Measurements from ENCODE around the gene JAK3. TPM values are rescaled to one million over a fixed set of nuclear protein-coding genes. Genes with fewer than 3 reads are reported as not detected.
"Not testable (repeated sequence)": the region's sequence is repeated elsewhere in the genome, so short reads cannot be mapped to it uniquely, and the experiment has no call there.

Gene JAK3
- total RNA-seq, 1 donor from 2014 or later, result 1.6 TPM

- peaks cover 2% of the 10 kb centered on the region for H3K36me3 Mint-ChIP-seq (ENCODE audit: unreplicated experiment)
- DNase-seq (ENCODE audit: extremely low spot score, unreplicated experiment), result no peak
- H3K27me3 Mint-ChIP-seq (ENCODE audit: unreplicated experiment), result peaks cover 22% of the 10 kb centered on the region
- H3K4me1 Mint-ChIP-seq (ENCODE audit: unreplicated experiment), result peaks cover 4% of the 10 kb centered on the region
- no peaks in the 10 kb centered on the region for H3K9me3 Mint-ChIP-seq (ENCODE audit: unreplicated experiment)
- H3K27ac Mint-ChIP-seq (ENCODE audit: unreplicated experiment), result no peak overlapping the region
- TF ChIP-seq, protein P1, sequence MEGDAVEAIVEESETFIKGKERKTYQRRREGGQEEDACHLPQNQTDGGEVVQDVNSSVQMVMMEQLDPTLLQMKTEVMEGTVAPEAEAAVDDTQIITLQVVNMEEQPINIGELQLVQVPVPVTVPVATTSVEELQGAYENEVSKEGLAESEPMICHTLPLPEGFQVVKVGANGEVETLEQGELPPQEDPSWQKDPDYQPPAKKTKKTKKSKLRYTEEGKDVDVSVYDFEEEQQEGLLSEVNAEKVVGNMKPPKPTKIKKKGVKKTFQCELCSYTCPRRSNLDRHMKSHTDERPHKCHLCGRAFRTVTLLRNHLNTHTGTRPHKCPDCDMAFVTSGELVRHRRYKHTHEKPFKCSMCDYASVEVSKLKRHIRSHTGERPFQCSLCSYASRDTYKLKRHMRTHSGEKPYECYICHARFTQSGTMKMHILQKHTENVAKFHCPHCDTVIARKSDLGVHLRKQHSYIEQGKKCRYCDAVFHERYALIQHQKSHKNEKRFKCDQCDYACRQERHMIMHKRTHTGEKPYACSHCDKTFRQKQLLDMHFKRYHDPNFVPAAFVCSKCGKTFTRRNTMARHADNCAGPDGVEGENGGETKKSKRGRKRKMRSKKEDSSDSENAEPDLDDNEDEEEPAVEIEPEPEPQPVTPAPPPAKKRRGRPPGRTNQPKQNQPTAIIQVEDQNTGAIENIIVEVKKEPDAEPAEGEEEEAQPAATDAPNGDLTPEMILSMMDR (IDR thresholded peaks at IDR 0.05), result no peak
- H3K4me3 Mint-ChIP-seq (ENCODE audit: unreplicated experiment), result no peak overlapping the region
Measured at GRCh38 chr19:17802137-17802858, 45.5 kb downstream of the JAK3 start.

- DNase-seq (ENCODE audit: extremely low spot score, unreplicated experiment); H3K4me1 Mint-ChIP-seq (ENCODE audit: unreplicated experiment); H3K27ac Mint-ChIP-seq (ENCODE audit: unreplicated experiment); H3K4me3 Mint-ChIP-seq (ENCODE audit: unreplicated experiment); H3K9me3 Mint-ChIP-seq (ENCODE audit: unreplicated experiment); H3K36me3 Mint-ChIP-seq (ENCODE audit: unreplicated experiment): not testable (repeated sequence)
- peaks cover 28% of the 10 kb centered on the region for H3K27me3 Mint-ChIP-seq (ENCODE audit: unreplicated experiment)
Measured at GRCh38 chr19:17798599-17798998, 49.2 kb downstream of the JAK3 start.

GRCh38 chr19:17797424-17798201, 50.2 kb downstream of the JAK3 start:
- H3K9me3 Mint-ChIP-seq (ENCODE audit: unreplicated experiment), result no peaks in the 10 kb centered on the region
- H3K36me3 Mint-ChIP-seq (ENCODE audit: unreplicated experiment), result peaks cover 2% of the 10 kb centered on the region
- peaks cover 10% of the 10 kb centered on the region for H3K4me1 Mint-ChIP-seq (ENCODE audit: unreplicated experiment)
- H3K27me3 Mint-ChIP-seq (ENCODE audit: unreplicated experiment), result peaks cover 26% of the 10 kb centered on the region
- no peak overlapping the region for H3K27ac Mint-ChIP-seq (ENCODE audit: unreplicated experiment)
- no peak overlapping the region for H3K4me3 Mint-ChIP-seq (ENCODE audit: unreplicated experiment)
- no peak for DNase-seq (ENCODE audit: extremely low spot score, unreplicated experiment)
- TF ChIP-seq, protein P1 (IDR thresholded peaks at IDR 0.05), result no peak

GRCh38 chr19:17796838-17797423, 50.9 kb downstream of the JAK3 start:
- H3K4me3 Mint-ChIP-seq (ENCODE audit: unreplicated experiment), result no peak overlapping the region
- peaks cover 10% of the 10 kb centered on the region for H3K4me1 Mint-ChIP-seq (ENCODE audit: unreplicated experiment)
- H3K36me3 Mint-ChIP-seq (ENCODE audit: unreplicated experiment), result no peaks in the 10 kb centered on the region
- H3K27ac Mint-ChIP-seq (ENCODE audit: unreplicated experiment), result no peak overlapping the region
- TF ChIP-seq, protein P1 (IDR thresholded peaks at IDR 0.05), result no peak
- DNase-seq (ENCODE audit: extremely low spot score, unreplicated experiment), result no peak
- H3K9me3 Mint-ChIP-seq (ENCODE audit: unreplicated experiment), result no peaks in the 10 kb centered on the region
- H3K27me3 Mint-ChIP-seq (ENCODE audit: unreplicated experiment), result peaks cover 21% of the 10 kb centered on the region

GRCh38 chr19:17796013-17796837, 51.6 kb downstream of the JAK3 start:
- TF ChIP-seq, protein P1 (IDR thresholded peaks at IDR 0.05), result no peak
- DNase-seq (ENCODE audit: extremely low spot score, unreplicated experiment), result no peak
- Mint-ChIP-seq H3K4me3 (ENCODE audit: unreplicated experiment) (no peak overlapping the region), H3K4me1 (ENCODE audit: unreplicated experiment) (peaks cover 13% of the 10 kb centered on the region), H3K27me3 (ENCODE audit: unreplicated experiment) (peaks cover 18% of the 10 kb centered on the region), H3K27ac (ENCODE audit: unreplicated experiment) (no peak overlapping the region), H3K9me3 (ENCODE audit: unreplicated experiment) (no peaks in the 10 kb centered on the region), H3K36me3 (ENCODE audit: unreplicated experiment) (no peaks in the 10 kb centered on the region)

Data from osteocyte (in vitro differentiated cells).